ENCODE measurements around the gene ZNF148.
A peak's percentile ranks its signal among the peaks of the same experiment; 100 is the strongest.

Gene ZNF148

DNA sequence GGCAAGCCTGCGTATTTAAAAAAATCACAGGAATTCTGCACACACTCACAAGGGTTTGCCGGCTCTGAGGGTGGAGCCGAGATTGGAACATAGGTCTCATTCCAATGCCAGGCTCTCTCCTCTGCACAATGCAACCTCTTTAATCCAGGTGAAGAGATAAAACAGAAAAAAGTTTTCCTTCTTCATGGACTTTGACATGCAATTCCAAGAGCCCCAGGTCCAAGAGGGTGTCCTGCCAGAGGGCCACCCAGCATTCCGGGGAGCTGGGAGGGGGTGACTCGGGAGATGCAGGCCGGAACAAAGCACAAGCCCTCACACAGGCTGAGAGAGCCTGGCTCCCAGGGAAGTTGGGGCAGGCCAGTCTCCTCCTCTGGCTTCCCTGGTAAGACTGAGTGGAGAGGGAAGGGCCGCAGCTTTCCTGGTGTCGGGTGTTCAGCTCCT, 155.8 kb downstream of the ZNF148 start:
- Mint-ChIP-seq H3K36me3 (no peaks in the 10 kb centered on the region), H3K27me3 (peaks cover 3% of the 10 kb centered on the region), H3K9me3 (ENCODE audit: low read depth) (no peaks in the 10 kb centered on the region), H3K4me1 (ENCODE audit: low read depth) (peaks cover 16% of the 10 kb centered on the region), H3K27ac (no peak overlapping the region), H3K4me3 (no peak overlapping the region)

DNA sequence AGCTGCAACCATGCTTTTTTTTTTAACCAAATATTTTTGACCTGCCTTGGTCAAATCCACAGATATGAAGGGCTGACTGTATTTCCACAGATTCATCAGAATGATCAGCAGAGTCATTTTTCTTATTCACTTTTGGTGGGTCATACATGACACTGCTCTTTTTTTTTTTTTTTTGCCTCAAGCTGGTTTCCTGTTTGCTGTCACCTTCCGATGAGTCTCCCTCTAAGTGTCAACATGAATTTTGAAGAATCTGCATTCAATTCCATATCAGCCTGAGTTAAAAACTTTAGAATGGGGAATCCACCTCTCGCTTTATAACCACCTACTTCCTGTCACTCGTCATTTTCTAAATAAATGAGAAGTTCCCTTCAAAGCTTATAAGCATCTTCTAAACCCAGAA, 160.4 kb downstream of the ZNF148 start:
- peak overlapping the region; percentile 18 for H3K27ac Mint-ChIP-seq

GRCh38 chr3:125213946-125214542, 161.1 kb downstream of the ZNF148 start:
- H3K27me3 Mint-ChIP-seq: peaks cover 21% of the 10 kb centered on the region

More for the DNA sequence above, 160.4 kb downstream of the ZNF148 start:
- Mint-ChIP-seq H3K4me1 (ENCODE audit: low read depth) (peaks cover 12% of the 10 kb centered on the region), H3K27me3 (peaks cover 17% of the 10 kb centered on the region), H3K4me3 (no peak overlapping the region), H3K9me3 (ENCODE audit: low read depth) (no peaks in the 10 kb centered on the region), H3K36me3 (no peaks in the 10 kb centered on the region)

DNA sequence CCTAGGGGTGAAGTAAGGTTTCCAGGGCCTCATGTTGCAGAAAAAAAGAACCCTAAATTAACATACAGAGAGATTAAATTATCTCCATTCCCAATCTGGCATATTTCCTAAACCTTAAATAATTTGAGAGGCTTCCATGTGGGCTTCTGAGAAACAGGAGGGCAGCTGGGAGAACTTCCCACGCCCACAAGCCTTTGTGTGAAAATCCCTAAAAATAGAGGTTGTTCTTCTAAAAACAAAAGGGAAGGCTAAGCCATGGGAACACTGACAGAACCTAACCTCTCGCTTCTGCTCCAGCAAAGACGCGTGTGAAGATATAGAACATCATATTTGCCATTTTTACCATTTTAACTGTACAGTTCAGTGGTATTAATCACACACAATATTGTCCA, 161.8 kb downstream of the ZNF148 start:
- Mint-ChIP-seq H3K4me3 (peak overlapping the region; percentile 38), H3K36me3 (no peaks in the 10 kb centered on the region), H3K4me1 (ENCODE audit: low read depth) (peaks cover 12% of the 10 kb centered on the region), H3K9me3 (ENCODE audit: low read depth) (no peaks in the 10 kb centered on the region), H3K27ac (no peak overlapping the region), H3K27me3 (peaks cover 21% of the 10 kb centered on the region)

More at GRCh38 chr3:125213946-125214542, 161.1 kb downstream of the ZNF148 start:
- Mint-ChIP-seq H3K36me3 (no peaks in the 10 kb centered on the region), H3K4me3 (peak overlapping the region; percentile 38), H3K27ac (no peak overlapping the region), H3K9me3 (ENCODE audit: low read depth) (no peaks in the 10 kb centered on the region), H3K4me1 (ENCODE audit: low read depth) (peaks cover 12% of the 10 kb centered on the region)

DNA sequence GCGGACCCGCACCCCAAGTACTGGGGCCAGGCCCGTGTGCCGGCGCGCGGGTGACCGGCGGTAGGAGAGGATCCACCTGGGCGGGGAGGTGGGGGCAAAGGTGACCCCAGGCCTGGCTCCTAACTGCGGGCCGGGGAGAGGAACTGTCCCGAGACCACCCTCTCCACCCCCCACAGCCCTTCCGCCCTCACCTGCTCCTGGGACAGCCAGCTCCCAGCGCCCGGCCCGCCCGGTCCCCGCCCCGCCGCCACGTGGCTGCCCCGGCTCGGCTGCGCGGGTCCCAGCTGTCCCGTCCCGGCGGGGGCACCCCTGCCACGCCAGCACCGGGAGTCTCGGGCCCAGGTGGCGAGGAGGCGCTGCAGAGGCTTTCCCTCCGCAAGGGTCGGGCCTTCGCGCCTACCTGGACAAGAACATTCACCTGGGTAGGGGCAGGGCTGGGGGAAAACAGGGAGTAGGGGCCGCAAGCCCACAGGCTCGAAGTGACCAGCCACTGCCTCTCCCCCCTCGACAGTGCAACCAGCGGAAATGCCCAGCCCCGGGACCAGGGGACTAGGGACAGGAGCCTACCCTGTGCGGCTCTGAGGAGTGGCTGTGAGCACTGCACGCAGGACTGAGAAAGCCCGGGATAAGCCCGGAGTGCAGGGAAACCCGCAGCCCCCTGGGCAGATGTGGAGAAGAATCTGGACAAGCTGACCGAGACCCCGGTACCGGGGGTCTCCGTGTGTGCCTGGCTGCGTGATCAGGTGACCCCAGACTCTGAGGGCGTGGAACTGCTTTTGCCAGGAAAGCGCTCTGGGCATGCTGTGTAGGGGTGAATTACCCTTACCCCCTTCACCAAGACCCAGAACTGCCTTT, 162.4 kb downstream of the ZNF148 start, which contains the start of gene SLC12A8:
TSS of gene SLC12A8 (minus strand) at position 240 of the 855 bp plus-strand sequence. CDS start 1,399 bp downstream, outside the sequence.
- Mint-ChIP-seq H3K27me3 (peaks cover 21% of the 10 kb centered on the region), H3K27ac (no peak within 1 kb of the TSS), H3K36me3 (no peaks in the 10 kb centered on the region), H3K4me1 (ENCODE audit: low read depth) (peaks cover 12% of the 10 kb centered on the region), H3K4me3 (peak within 1 kb of the TSS; percentile 71), H3K9me3 (ENCODE audit: low read depth) (no peaks in the 10 kb centered on the region)

DNA sequence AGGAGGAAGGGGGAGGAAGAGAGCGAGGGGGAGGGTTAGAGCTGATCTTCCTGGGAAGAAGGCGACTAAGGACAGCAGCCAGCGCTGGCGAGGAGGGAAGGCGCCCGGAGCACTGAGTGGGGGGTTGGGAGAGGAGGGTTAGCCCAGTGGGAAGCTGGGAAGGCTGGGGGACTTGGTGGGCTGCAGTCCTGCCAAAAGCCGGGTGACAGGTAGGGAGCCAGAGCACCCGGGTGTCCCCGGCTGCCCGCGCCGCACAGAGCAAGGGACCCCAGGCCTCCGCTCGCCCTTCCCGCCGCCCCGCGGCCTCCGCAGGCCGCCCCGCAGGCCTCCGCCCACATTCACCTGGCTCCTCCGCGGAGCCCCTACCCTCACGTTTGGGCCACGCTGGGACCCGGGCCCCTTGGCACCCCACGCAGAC, 163.0 kb downstream of the ZNF148 start:
- Mint-ChIP-seq H3K27me3 (peaks cover 22% of the 10 kb centered on the region), H3K9me3 (ENCODE audit: low read depth) (no peaks in the 10 kb centered on the region), H3K4me3 (peak overlapping the region; percentile 71)

DNA sequence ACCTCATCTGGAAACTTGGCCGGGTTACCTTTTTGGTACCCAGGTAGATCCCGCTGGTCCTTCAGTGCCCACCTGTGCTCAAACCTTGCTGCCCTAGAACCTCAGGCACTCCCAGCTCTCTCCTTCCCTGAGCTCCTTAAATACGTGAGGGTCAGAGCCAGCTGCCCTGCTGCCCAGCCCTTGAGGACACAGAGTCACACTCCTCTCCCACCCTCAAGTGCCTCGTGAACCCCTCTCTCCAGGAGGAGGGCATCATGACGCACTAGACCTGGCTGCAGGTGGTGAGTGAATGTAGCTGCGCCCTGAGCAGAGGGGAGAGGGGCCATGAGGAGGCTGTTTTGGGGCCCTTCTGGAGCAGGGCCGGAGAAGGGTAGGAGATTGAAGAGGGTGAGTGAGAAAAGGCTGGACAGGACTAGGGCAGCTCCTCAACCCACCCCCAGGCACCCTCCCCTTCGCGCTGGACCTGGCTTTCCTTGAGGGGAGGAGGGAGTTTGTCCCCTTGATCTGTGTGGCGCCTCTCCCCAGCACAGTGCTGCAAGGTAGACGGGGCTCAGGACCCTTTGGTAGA, 163.5 kb downstream of the ZNF148 start:
- peak overlapping the region; percentile 71 for H3K4me3 Mint-ChIP-seq
- no peaks in the 10 kb centered on the region for H3K36me3 Mint-ChIP-seq
- H3K27me3 Mint-ChIP-seq: peaks cover 22% of the 10 kb centered on the region
- peaks cover 12% of the 10 kb centered on the region for H3K4me1 Mint-ChIP-seq (ENCODE audit: low read depth)
- no peaks in the 10 kb centered on the region for H3K9me3 Mint-ChIP-seq (ENCODE audit: low read depth)
- H3K27ac Mint-ChIP-seq: no peak overlapping the region

More for the DNA sequence above, 163.0 kb downstream of the ZNF148 start:
- Mint-ChIP-seq H3K36me3 (no peaks in the 10 kb centered on the region), H3K27ac (no peak overlapping the region), H3K4me1 (ENCODE audit: low read depth) (peaks cover 12% of the 10 kb centered on the region)

GRCh38 chr3:125207949-125208568, 167.1 kb downstream of the ZNF148 start:
- no peaks in the 10 kb centered on the region for H3K36me3 Mint-ChIP-seq
- H3K27me3 Mint-ChIP-seq: peaks cover 11% of the 10 kb centered on the region
- H3K9me3 Mint-ChIP-seq (ENCODE audit: low read depth): no peaks in the 10 kb centered on the region
- H3K27ac Mint-ChIP-seq: no peak overlapping the region
- peaks cover 6% of the 10 kb centered on the region for H3K4me1 Mint-ChIP-seq (ENCODE audit: low read depth)
- H3K4me3 Mint-ChIP-seq: no peak overlapping the region

GRCh38 chr3:125207507-125207906, 167.6 kb downstream of the ZNF148 start:
- no peaks in the 10 kb centered on the region for H3K36me3 Mint-ChIP-seq
- H3K27me3 Mint-ChIP-seq: peaks cover 11% of the 10 kb centered on the region
- peaks cover 6% of the 10 kb centered on the region for H3K4me1 Mint-ChIP-seq (ENCODE audit: low read depth)
- no peaks in the 10 kb centered on the region for H3K9me3 Mint-ChIP-seq (ENCODE audit: low read depth)
- H3K27ac Mint-ChIP-seq: no peak overlapping the region
- H3K4me3 Mint-ChIP-seq: no peak overlapping the region

DNA sequence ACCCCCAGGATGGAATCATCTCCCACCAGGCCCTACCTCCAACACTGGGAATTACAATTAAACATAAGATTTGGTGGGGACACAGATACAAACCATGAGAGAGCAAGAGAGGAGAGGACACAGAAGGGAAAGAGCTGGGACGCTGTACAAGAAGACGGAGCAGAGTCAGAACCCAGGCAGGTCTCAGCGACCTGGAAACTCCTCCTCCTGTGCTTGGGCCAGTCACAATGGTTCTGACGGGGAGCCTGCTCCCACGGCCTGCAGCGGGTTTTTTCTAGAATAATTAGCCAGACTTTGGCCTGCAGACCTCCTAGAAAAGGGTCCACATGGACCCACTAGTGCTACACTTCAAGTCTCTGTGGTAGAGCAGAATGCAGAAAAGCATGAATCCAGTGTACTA, 168.2 kb downstream of the ZNF148 start:
- H3K4me1 Mint-ChIP-seq (ENCODE audit: low read depth): peaks cover 6% of the 10 kb centered on the region
- H3K9me3 Mint-ChIP-seq (ENCODE audit: low read depth): no peaks in the 10 kb centered on the region
- no peak overlapping the region for H3K4me3 Mint-ChIP-seq
- peaks cover 11% of the 10 kb centered on the region for H3K27me3 Mint-ChIP-seq
- no peak overlapping the region for H3K27ac Mint-ChIP-seq
- H3K36me3 Mint-ChIP-seq: no peaks in the 10 kb centered on the region

- Mint-ChIP-seq H3K4me3 (no peak overlapping the region), H3K36me3 (no peaks in the 10 kb centered on the region), H3K27me3 (peaks cover 1% of the 10 kb centered on the region), H3K4me1 (ENCODE audit: low read depth) (no peaks in the 10 kb centered on the region), H3K9me3 (ENCODE audit: low read depth) (no peaks in the 10 kb centered on the region), H3K27ac (no peak overlapping the region)
Observed at GRCh38 chr3:125203731-125204130, 171.4 kb downstream of the ZNF148 start.

- Mint-ChIP-seq H3K9me3 (ENCODE audit: low read depth) (no peaks in the 10 kb centered on the region), H3K27ac (no peak overlapping the region), H3K4me1 (ENCODE audit: low read depth) (no peaks in the 10 kb centered on the region), H3K4me3 (no peak overlapping the region), H3K27me3 (no peaks in the 10 kb centered on the region), H3K36me3 (no peaks in the 10 kb centered on the region)
Observed at GRCh38 chr3:125202197-125202596, 172.9 kb downstream of the ZNF148 start.

DNA sequence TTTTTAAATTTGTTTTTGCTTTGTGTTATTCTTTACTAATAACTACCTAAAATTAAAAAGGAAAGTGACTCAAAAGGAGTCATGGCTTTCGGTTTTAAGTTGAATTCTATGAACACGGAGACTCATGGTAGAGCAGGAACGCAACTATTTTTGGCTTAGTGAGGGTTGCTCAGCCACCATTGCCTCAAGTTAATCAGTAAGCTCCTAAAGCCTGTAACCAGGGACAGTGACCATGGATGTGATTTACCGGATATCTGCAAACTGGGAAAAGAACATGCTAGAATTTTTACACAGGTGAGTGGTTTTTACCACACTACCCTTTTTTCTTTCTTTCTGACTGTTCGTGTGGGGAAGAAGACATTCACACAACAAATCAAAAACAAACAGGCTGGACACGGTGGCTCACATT, 174.4 kb downstream of the ZNF148 start:
- Mint-ChIP-seq H3K27me3 (no peaks in the 10 kb centered on the region), H3K4me1 (ENCODE audit: low read depth) (no peaks in the 10 kb centered on the region), H3K4me3 (no peak overlapping the region), H3K27ac (no peak overlapping the region), H3K36me3 (no peaks in the 10 kb centered on the region), H3K9me3 (ENCODE audit: low read depth) (no peaks in the 10 kb centered on the region)

GRCh38 chr3:125194849-125195601, 180.1 kb downstream of the ZNF148 start:
- Mint-ChIP-seq H3K36me3 (no peaks in the 10 kb centered on the region), H3K4me1 (ENCODE audit: low read depth) (no peaks in the 10 kb centered on the region), H3K9me3 (ENCODE audit: low read depth) (no peaks in the 10 kb centered on the region), H3K4me3 (no peak overlapping the region), H3K27me3 (no peaks in the 10 kb centered on the region), H3K27ac (no peak overlapping the region)
